ENCODE measurements around the gene ZNF516.

The ZNF516 gene

DNA sequence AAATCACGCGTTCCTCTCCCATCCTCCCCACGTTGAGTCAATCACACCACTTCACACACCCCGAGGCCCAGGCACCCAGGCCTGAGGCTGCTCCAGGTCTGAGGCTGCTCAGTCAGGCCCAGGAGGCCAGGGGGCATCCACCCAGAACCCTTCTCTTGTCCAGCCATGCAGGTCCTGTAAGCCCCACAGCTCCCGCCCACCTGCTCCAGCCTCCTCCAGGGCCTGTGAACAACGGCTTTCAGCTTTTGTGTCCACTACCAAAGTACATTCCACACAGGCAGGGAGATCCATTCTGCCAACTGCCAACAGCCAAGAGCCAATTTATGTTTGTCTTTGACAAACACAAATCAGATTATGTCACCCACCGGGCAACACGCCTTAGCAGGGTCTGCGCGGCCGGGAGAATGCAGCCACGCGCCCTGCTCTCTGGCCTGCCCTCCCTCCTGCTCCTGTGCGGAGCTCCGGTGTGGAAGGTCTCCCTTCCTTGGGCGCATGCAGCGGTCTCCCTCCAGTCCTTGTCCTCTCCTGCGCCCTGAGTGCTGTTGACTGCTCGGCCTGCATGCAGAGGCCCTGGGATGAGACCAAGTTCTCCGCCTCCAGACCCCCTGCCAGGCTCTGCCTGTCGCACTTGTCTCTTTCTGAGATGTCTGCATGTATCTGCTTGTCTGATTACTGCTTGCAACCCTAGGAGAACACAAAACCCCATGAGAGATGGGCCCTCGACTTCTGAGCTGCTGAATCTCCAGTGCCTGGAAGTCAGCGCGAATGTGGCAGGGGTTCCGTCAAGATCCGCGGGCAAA, 146.6 kb downstream of the ZNF516 start:
- DNase-seq, result peak in 1 of 51 donors; percentile 79

GRCh38 chr18:76347341-76347740, 147.7 kb downstream of the ZNF516 start:
- DNase-seq, result no peak

GRCh38 chr18:76346490-76347130, 148.4 kb downstream of the ZNF516 start:
- no peak for DNase-seq

DNA sequence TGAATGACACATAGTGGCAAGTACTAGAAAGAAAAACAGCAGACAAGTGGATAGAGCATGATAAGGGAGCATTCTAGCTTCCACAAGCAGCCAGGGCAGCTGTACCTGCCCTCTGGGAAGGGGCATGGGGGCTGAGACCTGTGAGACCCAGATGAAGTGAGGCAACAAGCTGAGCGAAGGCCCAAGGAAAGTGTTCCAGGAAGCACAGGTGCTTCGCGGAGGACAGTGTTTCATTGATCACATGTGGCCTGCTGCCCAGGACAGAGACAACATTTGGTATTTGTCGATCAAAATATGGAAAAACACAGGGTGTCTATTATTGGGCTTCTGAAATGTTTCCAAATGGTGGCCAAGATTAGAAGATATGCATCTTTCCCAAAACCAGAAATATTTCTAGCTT, 149.1 kb downstream of the ZNF516 start:
- DNase-seq, result no peak

GRCh38 chr18:76343938-76344569, 151.0 kb downstream of the ZNF516 start:
- no peak for DNase-seq

- DNase-seq, result no peak
Measured at GRCh38 chr18:76340410-76340809, 154.6 kb downstream of the ZNF516 start.

- no peak for DNase-seq
Measured at GRCh38 chr18:76339246-76339620, 155.8 kb downstream of the ZNF516 start.

- DNase-seq, result no peak
Measured at GRCh38 chr18:76338619-76339245, 156.3 kb downstream of the ZNF516 start.

DNA sequence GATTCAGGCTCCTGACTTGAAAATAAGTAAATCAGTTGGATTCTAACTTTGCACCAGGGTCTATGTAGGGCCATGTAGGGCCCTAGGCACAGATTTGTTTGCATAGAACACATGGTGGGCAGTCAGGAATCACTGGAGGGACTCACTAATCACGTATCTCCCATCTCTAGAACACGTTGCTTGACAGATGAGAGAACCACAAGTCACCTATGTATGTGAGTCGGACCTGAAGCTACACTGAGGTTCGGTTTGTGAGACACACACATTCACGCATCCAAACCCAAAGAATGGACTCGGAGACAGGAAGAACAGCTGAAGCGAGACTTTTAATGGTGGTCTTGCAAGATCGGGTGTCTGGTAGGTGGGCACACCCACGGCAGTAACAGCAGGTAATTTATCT, 157.0 kb downstream of the ZNF516 start:
- no peak for DNase-seq

GRCh38 chr18:76335859-76336640, 159.0 kb downstream of the ZNF516 start:
- DNase-seq, result no peak

- no peak for DNase-seq
Measured at GRCh38 chr18:76328140-76328539, 166.9 kb downstream of the ZNF516 start.

DNA sequence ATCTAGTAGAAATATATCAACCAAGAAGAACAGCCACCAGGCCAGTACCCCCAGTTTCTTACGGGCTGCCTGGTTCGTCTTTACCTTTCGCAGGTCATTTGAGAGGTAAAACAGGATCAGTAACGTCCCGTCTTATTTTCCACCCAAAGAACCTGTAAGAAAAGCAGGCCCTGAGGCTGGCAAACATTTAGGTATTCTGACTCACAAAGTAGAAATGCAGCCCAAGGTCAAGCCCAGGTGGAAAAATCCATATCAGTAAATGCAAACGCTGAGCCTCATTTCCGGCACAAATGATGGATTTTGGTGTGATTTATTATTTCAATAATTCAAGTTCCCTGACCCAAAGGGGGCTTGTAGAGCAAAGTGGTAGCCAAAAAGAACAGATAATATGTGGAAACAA, 171.2 kb downstream of the ZNF516 start:
- DNase-seq, result no peak

- DNase-seq, result no peak
Measured at GRCh38 chr18:76322686-76323085, 172.4 kb downstream of the ZNF516 start.

DNA sequence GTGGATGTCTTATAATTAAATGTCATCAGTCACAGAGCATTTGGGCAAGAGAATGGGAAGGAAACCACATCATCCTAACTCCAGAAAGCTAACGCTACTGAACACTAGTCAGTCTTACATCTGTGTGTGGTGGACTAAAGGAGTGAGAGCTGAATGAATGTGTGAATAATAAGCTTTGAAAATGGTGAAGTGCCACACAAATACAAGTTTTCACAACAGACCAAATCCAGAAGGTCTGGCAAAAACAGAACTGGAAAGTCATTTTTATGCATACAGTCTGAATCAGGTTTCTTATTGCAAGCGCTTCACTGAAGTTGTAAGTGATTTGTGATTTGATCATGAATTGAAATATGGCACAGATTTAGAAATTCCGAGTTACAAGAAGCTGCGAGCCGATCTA, 175.7 kb downstream of the ZNF516 start:
- DNase-seq, result no peak

DNA sequence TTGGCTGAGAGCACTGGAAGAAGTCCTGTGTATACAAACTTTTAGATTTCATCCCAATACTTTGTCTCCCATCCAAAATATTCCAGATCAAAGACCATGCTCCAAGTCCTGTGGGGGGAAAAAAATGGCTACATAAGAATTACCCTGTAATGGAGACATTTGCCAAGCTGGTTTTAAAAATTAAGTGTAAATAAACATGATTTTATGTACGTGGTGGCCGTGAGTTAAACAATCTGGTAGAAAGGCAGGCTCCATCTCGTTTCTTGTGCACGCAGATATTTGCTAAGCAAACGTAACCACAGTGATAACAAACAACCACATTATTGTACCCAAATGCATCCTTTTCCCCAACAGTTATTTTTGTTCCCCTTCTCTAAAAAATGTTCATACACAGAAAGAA, 176.4 kb downstream of the ZNF516 start:
- DNase-seq, result no peak

DNA sequence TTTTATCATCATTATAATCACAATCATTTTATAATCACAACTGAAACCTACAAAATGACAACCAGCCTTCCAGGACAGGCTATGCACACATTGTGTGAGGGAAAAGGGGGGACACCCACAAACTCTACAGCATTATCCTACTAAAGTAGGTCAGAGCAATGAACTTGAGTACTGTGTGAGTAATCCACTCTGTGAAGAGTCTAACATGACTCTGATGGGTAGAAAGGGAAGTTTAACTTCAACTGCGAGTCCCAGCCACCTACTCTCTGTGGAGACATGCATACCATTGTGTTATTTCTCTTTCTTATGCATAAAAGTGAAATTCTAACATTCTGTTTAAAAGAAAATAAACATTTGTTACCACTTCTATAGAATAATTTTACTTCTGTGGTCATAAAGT, 177.9 kb downstream of the ZNF516 start:
- no peak for DNase-seq

- DNase-seq, result no peak
Measured at GRCh38 chr18:76315722-76316230, 179.3 kb downstream of the ZNF516 start.

- no peak for DNase-seq
Measured at GRCh38 chr18:76314496-76314895, 180.5 kb downstream of the ZNF516 start.

GRCh38 chr18:76314015-76314414, 181.0 kb downstream of the ZNF516 start:
- peak in 2 of 51 donors; percentile 4 to 20 for DNase-seq
